ENCODE measurements around the gene SCN1A.

The SCN1A gene

GRCh38 chr2:166118180-166118579, 9.6 kb downstream of the SCN1A start:
- ATAC-seq (ENCODE audit: insufficient read depth, low read depth) = no peak
- Histone ChIP-seq H4K20me1 (ENCODE audit: insufficient read depth, low read length) (no peaks in the 10 kb centered on the region), H3K27me3 (ENCODE audit: insufficient read depth, low read length, poor library complexity) (no peaks in the 10 kb centered on the region), H3K4me1 (ENCODE audit: insufficient read depth, low read length) (no peaks in the 10 kb centered on the region), H3K4me3 (ENCODE audit: low read depth in 1 of 2, low read length in 2 of 2) (no peak overlapping the region), H3K36me3 (ENCODE audit: insufficient read depth, low read length) (no peaks in the 10 kb centered on the region), H3K4me2 (ENCODE audit: insufficient read depth, low read length) (no peak overlapping the region), H3K9me3 (ENCODE audit: insufficient read depth, low read length, severe bottlenecking) (no peaks in the 10 kb centered on the region), H3K27ac (ENCODE audit: low read length) (no peak overlapping the region), H3K79me2 (ENCODE audit: insufficient read depth, low read length) (no peaks in the 10 kb centered on the region), H3K9ac (ENCODE audit: low read depth, low read length) (no peak overlapping the region), H2AFZ (ENCODE audit: low read depth, low read length) (no peak overlapping the region)
- TF ChIP-seq CTCF (IDR thresholded peaks at IDR 0.05; ENCODE audit: borderline replicate concordance, extremely low read depth, low read length, poor library complexity, severe bottlenecking) (no peak), EZH2 (IDR thresholded peaks at IDR 0.05; ENCODE audit: borderline replicate concordance, low read depth, low read length, severe bottlenecking) (no peak)
- no peak for DNase-seq

- Histone ChIP-seq H3K27ac (ENCODE audit: low read length) (no peak overlapping the region), H3K4me1 (ENCODE audit: insufficient read depth, low read length) (no peaks in the 10 kb centered on the region), H3K9me3 (ENCODE audit: insufficient read depth, low read length, severe bottlenecking) (no peaks in the 10 kb centered on the region), H3K9ac (ENCODE audit: low read depth, low read length) (no peak overlapping the region), H3K36me3 (ENCODE audit: insufficient read depth, low read length) (no peaks in the 10 kb centered on the region), H3K79me2 (ENCODE audit: insufficient read depth, low read length) (no peaks in the 10 kb centered on the region), H3K4me2 (ENCODE audit: insufficient read depth, low read length) (no peak overlapping the region), H3K27me3 (ENCODE audit: insufficient read depth, low read length, poor library complexity) (no peaks in the 10 kb centered on the region), H3K4me3 (ENCODE audit: low read depth in 1 of 2, low read length in 2 of 2) (no peak overlapping the region), H4K20me1 (ENCODE audit: insufficient read depth, low read length) (no peaks in the 10 kb centered on the region), H2AFZ (ENCODE audit: low read depth, low read length) (no peak overlapping the region)
- no peak for DNase-seq
- no peak for ATAC-seq (ENCODE audit: insufficient read depth, low read depth)
- no peak for TF ChIP-seq CTCF (IDR thresholded peaks at IDR 0.05; ENCODE audit: borderline replicate concordance, extremely low read depth, low read length, poor library complexity, severe bottlenecking)
- TF ChIP-seq EZH2 (IDR thresholded peaks at IDR 0.05; ENCODE audit: borderline replicate concordance, low read depth, low read length, severe bottlenecking) = no peak
Observed at GRCh38 chr2:166117491-166117890, 10.3 kb downstream of the SCN1A start.

- ATAC-seq (ENCODE audit: insufficient read depth, low read depth) = no peak
- DNase-seq = no peak
- Histone ChIP-seq H3K4me2 (ENCODE audit: insufficient read depth, low read length) (no peak overlapping the region), H3K4me3 (ENCODE audit: low read depth in 1 of 2, low read length in 2 of 2) (no peak overlapping the region), H2AFZ (ENCODE audit: low read depth, low read length) (no peak overlapping the region), H3K27ac (ENCODE audit: low read length) (no peak overlapping the region), H3K9me3 (ENCODE audit: insufficient read depth, low read length, severe bottlenecking) (no peaks in the 10 kb centered on the region), H3K27me3 (ENCODE audit: insufficient read depth, low read length, poor library complexity) (no peaks in the 10 kb centered on the region), H3K79me2 (ENCODE audit: insufficient read depth, low read length) (no peaks in the 10 kb centered on the region), H3K4me1 (ENCODE audit: insufficient read depth, low read length) (no peaks in the 10 kb centered on the region), H3K36me3 (ENCODE audit: insufficient read depth, low read length) (no peaks in the 10 kb centered on the region), H4K20me1 (ENCODE audit: insufficient read depth, low read length) (no peaks in the 10 kb centered on the region), H3K9ac (ENCODE audit: low read depth, low read length) (no peak overlapping the region)
- no peak for TF ChIP-seq EZH2 (IDR thresholded peaks at IDR 0.05; ENCODE audit: borderline replicate concordance, low read depth, low read length, severe bottlenecking)
Observed at GRCh38 chr2:166115589-166115988, 12.2 kb downstream of the SCN1A start.

- no peak overlapping the region for H3K4me2 ChIP-seq (ENCODE audit: insufficient read depth, low read length)
- H3K4me1 ChIP-seq (ENCODE audit: insufficient read depth, low read length) = no peaks in the 10 kb centered on the region
- no peak overlapping the region for H2AFZ ChIP-seq (ENCODE audit: low read depth, low read length)
- H3K27ac ChIP-seq (ENCODE audit: low read length) = no peak overlapping the region
- no peak overlapping the region for H3K4me3 ChIP-seq (ENCODE audit: low read depth in 1 of 2, low read length in 2 of 2)
- DNase-seq (no peak), ATAC-seq (ENCODE audit: insufficient read depth, low read depth) (no peak)
- no peaks in the 10 kb centered on the region for H4K20me1 ChIP-seq (ENCODE audit: insufficient read depth, low read length)
- H3K36me3 ChIP-seq (ENCODE audit: insufficient read depth, low read length) = no peaks in the 10 kb centered on the region
- no peaks in the 10 kb centered on the region for H3K9me3 ChIP-seq (ENCODE audit: insufficient read depth, low read length, severe bottlenecking)
- no peak for TF ChIP-seq CTCF (IDR thresholded peaks at IDR 0.05; ENCODE audit: borderline replicate concordance, extremely low read depth, low read length, poor library complexity, severe bottlenecking)
- no peak for TF ChIP-seq EZH2 (IDR thresholded peaks at IDR 0.05; ENCODE audit: borderline replicate concordance, low read depth, low read length, severe bottlenecking)
- no peaks in the 10 kb centered on the region for H3K27me3 ChIP-seq (ENCODE audit: insufficient read depth, low read length, poor library complexity)
- H3K9ac ChIP-seq (ENCODE audit: low read depth, low read length) = no peak overlapping the region
- H3K79me2 ChIP-seq (ENCODE audit: insufficient read depth, low read length) = no peaks in the 10 kb centered on the region
Observed at GRCh38 chr2:166112193-166112605, 15.6 kb downstream of the SCN1A start.
